H1 (cell line): Measurements from ENCODE around the gene EMID1. TPM values are rescaled to one million over a fixed set of nuclear protein-coding genes. Genes with fewer than 3 reads are reported as not detected.

Experiments used
- CTCF ChIA-PET: fragments of 300-600 bp; sonication (Branson Sonifier 250); formaldehyde crosslinking; loops from one replicate; lab custom pipeline; 2021; ENCODE audit not compliant: partially characterized antibody; lab: Charles Lee
- POLR2A ChIA-PET: fragments of 300-600 bp; sonication (Branson Sonifier 250); formaldehyde crosslinking; loops from one replicate; lab custom pipeline; 2021; ENCODE audit warnings: inconsistent platforms; ENCODE audit not compliant: partially characterized antibody; lab: Charles Lee
- DNase-seq, 2 experiments: peaks; one replicate each; pipeline versions ENCODE4 v3.0.0 to v3.0.0-alpha.2; 2010 to 2022; ENCODE audit warnings: low spot score in 2 of 2, low read depth in 1 of 2, mixed read lengths in 1 of 2
- FAIRE-seq: peaks from 2 replicates; lab custom pipeline; 2011; peaks lifted over from hg19 to GRCh38; lab: Jason Lieb, UNC
- H2AFZ ChIP-seq: 2 replicates; pipeline ENCODE4 v1.8.1; 2012; ENCODE audit warnings: low read length, inconsistent platforms
- H2AK5ac ChIP-seq: 2 replicates; pipeline ENCODE4 v1.6.1; 2013; ENCODE audit warnings: low read depth, low read length
- H2BK120ac ChIP-seq: replicated peaks from 2 replicates; pipeline ENCODE3; 2013; ENCODE audit warnings: low read depth, low read length, inconsistent platforms
- H2BK12ac ChIP-seq: 2 replicates; pipeline ENCODE4 v1.6.1; 2013; ENCODE audit warnings: low read depth, low read length
- H2BK15ac ChIP-seq: 2 replicates; pipeline ENCODE4 v1.6.1; 2013; ENCODE audit warnings: low read length
- H2BK20ac ChIP-seq: 2 replicates; pipeline ENCODE4 v1.6.1; 2013; ENCODE audit warnings: low read length
- H2BK5ac ChIP-seq: 2 replicates; pipeline ENCODE4 v1.6.1; 2013; ENCODE audit warnings: low read depth, low read length
- H3K14ac ChIP-seq: 2 replicates; pipeline ENCODE4 v1.6.1; 2013; ENCODE audit warnings: inconsistent platforms; ENCODE audit not compliant: insufficient read length
- H3K18ac ChIP-seq: 2 replicates; pipeline ENCODE4 v1.6.1; 2013; ENCODE audit warnings: low read length; ENCODE audit errors: extremely low read depth
- H3K23ac ChIP-seq: 2 replicates; pipeline ENCODE4 v1.6.1; 2013; ENCODE audit warnings: inconsistent platforms; ENCODE audit not compliant: insufficient read length
- H3K23me2 ChIP-seq: 2 replicates; pipeline ENCODE4 v1.6.1; 2013; ENCODE audit warnings: low read depth, low read length
- H3K27ac ChIP-seq: 2 replicates; pipeline ENCODE4 v1.6.1; 2011; ENCODE audit warnings: low read depth, low read length, inconsistent platforms
- H3K27me3 ChIP-seq, 4 experiments: replicated peaks in 1 of 4; 1 replicate in 1 of 4; 2 replicates in 3 of 4; pipeline versions ENCODE4 v1.6.1 to v1.8.1; 2011 to 2013; ENCODE audit warnings: low read length in 3 of 4, mild to moderate bottlenecking in 3 of 4, inconsistent platforms in 2 of 4, mixed read lengths in 2 of 4, moderate library complexity in 1 of 4; ENCODE audit not compliant: control insufficient read depth in 3 of 4, insufficient read depth in 3 of 4; ENCODE audit errors: extremely low read depth in 1 of 4
- H3K36me3 ChIP-seq, 4 experiments: 2 replicates each; pipeline versions ENCODE4 v1.6.1 to v1.8.1; 2011 to 2013; ENCODE audit warnings: mild to moderate bottlenecking in 4 of 4, low read length in 3 of 4, moderate library complexity in 2 of 4, control low read depth in 1 of 4, inconsistent platforms in 1 of 4; ENCODE audit not compliant: insufficient read depth in 4 of 4, control insufficient read depth in 2 of 4
- H3K4ac ChIP-seq: replicated peaks from 2 replicates; pipeline ENCODE3; 2013; ENCODE audit warnings: low read length, low read depth, mixed read lengths, inconsistent platforms; ENCODE audit not compliant: insufficient read length
- H3K4me1 ChIP-seq, 4 experiments: replicated peaks in 1 of 4; 1 replicate in 1 of 4; 2 replicates in 3 of 4; pipeline versions ENCODE4 v1.6.1 to v1.8.1; 2011 to 2013; ENCODE audit warnings: low read length in 3 of 4, inconsistent platforms in 2 of 4, mixed read lengths in 1 of 4; ENCODE audit not compliant: insufficient read depth in 4 of 4, control insufficient read depth in 3 of 4
- H3K4me2 ChIP-seq, 2 experiments: 2 replicates each; pipeline versions ENCODE4 v1.6.1 to v1.8.1; 2011 to 2013; ENCODE audit warnings: low read depth in 2 of 2, low read length in 2 of 2, control low read depth in 1 of 2, inconsistent platforms in 1 of 2, mild to moderate bottlenecking in 1 of 2; ENCODE audit not compliant: insufficient read depth in 1 of 2
- H3K4me3 ChIP-seq, 4 experiments: fragments of 200-600, 300-600 bp in 1 of 4; sonication (generic), shearing (Covaris generic), sonication (Bioruptor Twin) in 1 of 4; 2 replicates each; pipeline versions ENCODE4 v1.5.1 to v1.8.1; 2011 to 2016; ENCODE audit warnings: low read length in 4 of 4, low read depth in 3 of 4, control low read depth in 2 of 4, inconsistent platforms in 2 of 4, mild to moderate bottlenecking in 2 of 4, mixed read lengths in 1 of 4, moderate library complexity in 1 of 4; ENCODE audit not compliant: insufficient read depth in 2 of 4; ENCODE audit errors: extremely low read depth in 1 of 4
- H3K56ac ChIP-seq: replicated peaks from 2 replicates; pipeline ENCODE3; 2013; ENCODE audit warnings: low read depth, mild to moderate bottlenecking, mixed read lengths, low read length, inconsistent platforms; ENCODE audit not compliant: insufficient read length
- H3K79me1 ChIP-seq: 2 replicates; pipeline ENCODE4 v1.6.1; 2013; ENCODE audit warnings: low read depth, low read length, control low read depth
- H3K79me2 ChIP-seq, 2 experiments: 2 replicates each; pipeline versions ENCODE4 v1.6.1 to v1.8.1; 2012 to 2013; ENCODE audit warnings: low read length in 2 of 2, mild to moderate bottlenecking in 2 of 2, inconsistent platforms in 1 of 2; ENCODE audit not compliant: insufficient read depth in 2 of 2, control insufficient read depth in 1 of 2
- H3K9ac ChIP-seq, 4 experiments: replicated peaks in 1 of 4; 1 replicate in 1 of 4; 2 replicates in 3 of 4; pipeline versions ENCODE4 v1.6.1 to v1.8.1; 2011 to 2013; ENCODE audit warnings: low read depth in 3 of 4, low read length in 3 of 4, control low read depth in 2 of 4, mild to moderate bottlenecking in 2 of 4, moderate library complexity in 2 of 4, inconsistent platforms in 1 of 4; ENCODE audit errors: extremely low read depth in 1 of 4
- H3K9me3 ChIP-seq, 2 experiments: 2 replicates each; pipeline versions ENCODE4 v1.6.1 to v1.8.1; 2012 to 2013; ENCODE audit warnings: mild to moderate bottlenecking in 2 of 2, moderate library complexity in 2 of 2, control low read depth in 1 of 2, inconsistent platforms in 1 of 2, low read depth in 1 of 2, low read length in 1 of 2, mixed read lengths in 1 of 2; ENCODE audit not compliant: insufficient read depth in 2 of 2
- H4K20me1 ChIP-seq, 2 experiments: replicated peaks in 1 of 2; 2 replicates each; pipeline versions ENCODE3 to v1.8.1; 2011 to 2013; ENCODE audit warnings: inconsistent platforms in 2 of 2, low read length in 2 of 2, mild to moderate bottlenecking in 1 of 2; ENCODE audit not compliant: insufficient read depth in 2 of 2, control insufficient read depth in 1 of 2
- H4K5ac ChIP-seq: 2 replicates; pipeline ENCODE4 v1.6.1; 2013; ENCODE audit warnings: low read length, low read depth, mixed read lengths, inconsistent platforms; ENCODE audit not compliant: insufficient read length
- H4K8ac ChIP-seq: 2 replicates; pipeline ENCODE4 v1.8.0; 2013; ENCODE audit warnings: mild to moderate bottlenecking, moderate library complexity, low read length, inconsistent platforms; ENCODE audit not compliant: insufficient read depth; ENCODE audit errors: extremely low read depth
- H4K91ac ChIP-seq: replicated peaks from 2 replicates; pipeline ENCODE3; 2013; ENCODE audit warnings: low read length, mixed read lengths, inconsistent platforms; ENCODE audit not compliant: insufficient read length
- BACH1 ChIP-seq: IDR thresholded peaks from 2 replicates; pipeline ENCODE4 v1.6.1; 2012; ENCODE audit warnings: low read length, improper control_type of control experiment
- SAP30 ChIP-seq: fragments of 300-600 bp; sonication (generic); IDR thresholded peaks from 2 replicates; pipeline ENCODE4 v1.7.1; 2012; ENCODE audit warnings: low read length, moderate library complexity, mild to moderate bottlenecking, inconsistent platforms; ENCODE audit not compliant: insufficient read depth, insufficient replicate concordance
- TAF1 ChIP-seq: IDR thresholded peaks from 2 replicates; pipeline ENCODE4 v1.6.1; 2011; ENCODE audit warnings: mild to moderate bottlenecking, low read depth, low read length
- WGBS, 2 experiments: shearing (Covaris generic) in 1 of 2; methylation state at CpG; one replicate each; pipeline versions ENCODE4 v1.1.6 to v1.1.7; 2013 to 2015; ENCODE audit warnings: low lambda C conversion rate in 2 of 2, mixed read lengths in 2 of 2, inconsistent platforms in 1 of 2, low coverage in 1 of 2, missing lambda C conversion rate in 1 of 2; ENCODE audit not compliant: insufficient replicate concordance in 2 of 2, insufficient coverage in 1 of 2, insufficient read length in 1 of 2; ENCODE audit errors: extremely low coverage in 1 of 2, missing lambda C conversion rate in 1 of 2; 5-methylcytosine and 5-hydroxymethylcytosine counted together
- polyA plus RNA-seq, 7 experiments: library from polyadenylated mRNA; depleted of rRNA in 3 of 7; stranded (reverse) in 5 of 7; unstranded in 2 of 7; fragments of >200 nt in 5 of 7; fragments of 200-250 nt in 2 of 7; gene quantifications; 1 replicate in 5 of 7; 2 replicates in 1 of 7; 4 replicates in 1 of 7; pipeline versions ENCODE4 v1.2.1 to v1.2.3, GENCODE V29; 2011 to 2013; ENCODE audit warnings: missing spikeins in 2 of 7, mixed read lengths in 2 of 7
- total RNA-seq: library from RNA; stranded (reverse); fragmentation: NEBNext Ultra II Directional; extraction: Animal tissue kit (Norgen Biotek cat#: 25700); gene quantifications from 2 replicates; pipeline ENCODE4 v1.2.1, GENCODE V29; 2021
- TF ChIP-seq, protein P1 (sequence below), 3 experiments: IDR thresholded peaks; 1 replicate in 2 of 3; 2 replicates in 1 of 3; pipeline versions ENCODE4 v1.5.1 to v1.6.1; 2011; ENCODE audit warnings: low read length in 3 of 3, mild to moderate bottlenecking in 3 of 3, inconsistent platforms in 2 of 3, low read depth in 1 of 3, moderate library complexity in 1 of 3; ENCODE audit not compliant: insufficient read depth in 1 of 3; ENCODE audit errors: control extremely low read depth in 1 of 3
- TF ChIP-seq, protein P2 (sequence below): IDR thresholded peaks from 2 replicates; pipeline ENCODE4 v1.6.1; 2011; ENCODE audit warnings: low read depth, mild to moderate bottlenecking, low read length; ENCODE audit not compliant: insufficient read depth

Gene EMID1
- total and polyA plus RNA-seq, 2 of the 8 experiments (the other 6 are each of a cell fraction or from before 2014, with no cell fraction given): 3.9 to 7.4 TPM

GRCh38 chr22:29208502-29208862 is 2.8 kb downstream of the EMID1 start:
- H3K4me1 ChIP-seq: peaks cover 3 to 18% (median 5%) of the 10 kb centered on the region in 4 experiments
- no peak overlapping the region for H2BK120ac ChIP-seq
- no peak overlapping the region for H4K5ac ChIP-seq
- H2BK12ac ChIP-seq: peak overlapping the region; percentile 50; the same call in 1 of the 2 replicates
- no peak overlapping the region for H2BK5ac ChIP-seq
- peak overlapping the region; percentile 57 for H3K4ac ChIP-seq
- H2BK20ac ChIP-seq: no peak overlapping the region
- no peak overlapping the region for H3K14ac ChIP-seq
- no peak overlapping the region for H3K4me2 ChIP-seq
- H4K20me1 ChIP-seq: peaks cover 0 to 3% of the 10 kb centered on the region in 2 experiments
- FAIRE-seq (no peak), DNase-seq (no peak)
- ChIA-PET POLR2A (interaction anchor here (0.5 to 1.5 kb wide), 4 partner anchors 10 to 65 kb away, joined by 3 to 5 read pairs (median 4); no protein-coding TSS in a partner anchor), CTCF (interaction anchor here (0.8 to 3.2 kb wide), 10 partner anchors 9 to 109 kb away, joined by 3 to 20 read pairs (median 4); no protein-coding TSS in a partner anchor)
- H3K36me3 ChIP-seq: no peaks in the 10 kb centered on the region
- H3K23ac ChIP-seq: no peak overlapping the region
- H3K27ac ChIP-seq: no peak overlapping the region
- peaks cover 4% of the 10 kb centered on the region; the same call in 1 of the 2 replicates for H3K23me2 ChIP-seq
- H3K27me3 ChIP-seq: peaks cover 0 to 12% (median 3%) of the 10 kb centered on the region in 4 experiments; a peak in 5 of 7 replicates
- H2BK15ac ChIP-seq: no peak overlapping the region
- no peak overlapping the region for H4K91ac ChIP-seq
- no peak overlapping the region for H2AFZ ChIP-seq
- H4K8ac ChIP-seq: peak overlapping the region; percentile 35; the same call in 1 of the 2 replicates
- no peak overlapping the region for H3K56ac ChIP-seq
- H3K9ac ChIP-seq: no peak overlapping the region
- peak overlapping the region; percentile 48; the same call in 1 of the 2 replicates for H3K18ac ChIP-seq
- H3K9me3 ChIP-seq: no peaks in the 10 kb centered on the region
- H3K79me2 ChIP-seq: no peaks in the 10 kb centered on the region
- TF ChIP-seq, protein P1, sequence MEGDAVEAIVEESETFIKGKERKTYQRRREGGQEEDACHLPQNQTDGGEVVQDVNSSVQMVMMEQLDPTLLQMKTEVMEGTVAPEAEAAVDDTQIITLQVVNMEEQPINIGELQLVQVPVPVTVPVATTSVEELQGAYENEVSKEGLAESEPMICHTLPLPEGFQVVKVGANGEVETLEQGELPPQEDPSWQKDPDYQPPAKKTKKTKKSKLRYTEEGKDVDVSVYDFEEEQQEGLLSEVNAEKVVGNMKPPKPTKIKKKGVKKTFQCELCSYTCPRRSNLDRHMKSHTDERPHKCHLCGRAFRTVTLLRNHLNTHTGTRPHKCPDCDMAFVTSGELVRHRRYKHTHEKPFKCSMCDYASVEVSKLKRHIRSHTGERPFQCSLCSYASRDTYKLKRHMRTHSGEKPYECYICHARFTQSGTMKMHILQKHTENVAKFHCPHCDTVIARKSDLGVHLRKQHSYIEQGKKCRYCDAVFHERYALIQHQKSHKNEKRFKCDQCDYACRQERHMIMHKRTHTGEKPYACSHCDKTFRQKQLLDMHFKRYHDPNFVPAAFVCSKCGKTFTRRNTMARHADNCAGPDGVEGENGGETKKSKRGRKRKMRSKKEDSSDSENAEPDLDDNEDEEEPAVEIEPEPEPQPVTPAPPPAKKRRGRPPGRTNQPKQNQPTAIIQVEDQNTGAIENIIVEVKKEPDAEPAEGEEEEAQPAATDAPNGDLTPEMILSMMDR (IDR thresholded peaks at IDR 0.05; ENCODE audit: control extremely low read depth in 1 of 3, insufficient read depth in 1 of 3, low read depth in 1 of 3, low read length in 3 of 3): peak in 2 of 3 experiments; percentile 9 to 29; a peak in 3 of 4 replicates
- TF ChIP-seq, protein P2, sequence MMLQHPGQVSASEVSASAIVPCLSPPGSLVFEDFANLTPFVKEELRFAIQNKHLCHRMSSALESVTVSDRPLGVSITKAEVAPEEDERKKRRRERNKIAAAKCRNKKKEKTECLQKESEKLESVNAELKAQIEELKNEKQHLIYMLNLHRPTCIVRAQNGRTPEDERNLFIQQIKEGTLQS: no peak
- TF ChIP-seq BACH1 (no peak), SAP30 (no peak), TAF1 (no peak)
- H3K79me1 ChIP-seq: peaks cover 5% of the 10 kb centered on the region
- WGBS, 2 experiments: 95% methylated on average over 4 of the region's 4 CpGs; no CpG with 5 or more reads in 1 of the 2 experiments
- H3K4me3 ChIP-seq: no peak overlapping the region
- H2AK5ac ChIP-seq: no peak overlapping the region
